SU-DHL-6 (cell line): ENCODE data around the gene GARNL3.

Experiments
- EZH2phosphoT487 ChIP-seq: fragments of 200-600 bp; sonication (generic), shearing (Covaris generic); conservative IDR thresholded peaks from 2 replicates; pipeline ENCODE4 v1.6.1; 2018; ENCODE audit warnings: mild to moderate bottlenecking, antibody characterized with exemption, low read length, moderate library complexity, mixed read lengths
- TF ChIP-seq, protein P1 (sequence below): fragments of 200-600 bp; sonication (generic); IDR thresholded peaks from one replicate; pipeline ENCODE4 v1.5.1; 2017; ENCODE audit warnings: antibody characterized with exemption, mild to moderate bottlenecking, low read length, moderate library complexity; ENCODE audit not compliant: insufficient read depth, poor library complexity, severe bottlenecking

DNA sequence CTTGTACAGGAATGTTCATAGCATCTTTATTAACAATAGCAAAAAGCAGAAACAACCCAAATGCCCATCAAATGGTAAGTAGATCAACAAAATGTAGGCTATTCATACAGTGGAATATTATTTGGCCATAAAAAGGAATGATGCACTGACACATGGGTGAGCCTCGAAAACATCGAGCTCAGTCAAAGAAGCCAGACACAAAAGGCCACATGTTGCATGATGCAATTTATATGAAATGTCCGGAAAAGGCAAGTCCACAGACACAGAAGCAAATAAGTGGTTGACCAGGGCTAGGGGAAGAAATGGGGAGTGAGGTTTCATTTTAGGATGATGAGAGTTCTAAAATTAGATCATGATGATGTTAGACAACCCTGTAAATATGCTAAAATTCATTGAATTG, 115.9 kb downstream of the GARNL3 start:
- TF ChIP-seq, protein P1, sequence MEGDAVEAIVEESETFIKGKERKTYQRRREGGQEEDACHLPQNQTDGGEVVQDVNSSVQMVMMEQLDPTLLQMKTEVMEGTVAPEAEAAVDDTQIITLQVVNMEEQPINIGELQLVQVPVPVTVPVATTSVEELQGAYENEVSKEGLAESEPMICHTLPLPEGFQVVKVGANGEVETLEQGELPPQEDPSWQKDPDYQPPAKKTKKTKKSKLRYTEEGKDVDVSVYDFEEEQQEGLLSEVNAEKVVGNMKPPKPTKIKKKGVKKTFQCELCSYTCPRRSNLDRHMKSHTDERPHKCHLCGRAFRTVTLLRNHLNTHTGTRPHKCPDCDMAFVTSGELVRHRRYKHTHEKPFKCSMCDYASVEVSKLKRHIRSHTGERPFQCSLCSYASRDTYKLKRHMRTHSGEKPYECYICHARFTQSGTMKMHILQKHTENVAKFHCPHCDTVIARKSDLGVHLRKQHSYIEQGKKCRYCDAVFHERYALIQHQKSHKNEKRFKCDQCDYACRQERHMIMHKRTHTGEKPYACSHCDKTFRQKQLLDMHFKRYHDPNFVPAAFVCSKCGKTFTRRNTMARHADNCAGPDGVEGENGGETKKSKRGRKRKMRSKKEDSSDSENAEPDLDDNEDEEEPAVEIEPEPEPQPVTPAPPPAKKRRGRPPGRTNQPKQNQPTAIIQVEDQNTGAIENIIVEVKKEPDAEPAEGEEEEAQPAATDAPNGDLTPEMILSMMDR = no peak
- no peak for TF ChIP-seq EZH2phosphoT487
